SU-DHL-6 (cell line): ENCODE data around the gene PPP1R12B.

Source experiments
- H2AFZ ChIP-seq: fragments of 200-600 bp; sonication (generic); 2 replicates; pipeline ENCODE4 v1.6.1; 2014; ENCODE audit warnings: low read depth, mild to moderate bottlenecking, moderate library complexity, mixed read lengths, antibody characterized with exemption, low read length; ENCODE audit not compliant: severe bottlenecking
- H3F3A ChIP-seq: fragments of 200-600 bp; shearing (Covaris generic); 2 replicates; pipeline ENCODE4 v1.6.0; 2016; ENCODE audit warnings: antibody characterized with exemption, mild to moderate bottlenecking; ENCODE audit not compliant: insufficient read depth
- H3K27ac ChIP-seq: fragments of 200-600 bp; sonication (generic); 2 replicates; pipeline ENCODE4 v1.5.1; 2016; ENCODE audit warnings: low read depth, mild to moderate bottlenecking, low read length, moderate library complexity, mixed read lengths
- H3K27me3 ChIP-seq: fragments of 200-600 bp; sonication (generic), shearing (Covaris generic); 2 replicates; pipeline ENCODE4 v1.6.0; 2014; ENCODE audit warnings: mild to moderate bottlenecking, low read length
- H3K36me3 ChIP-seq: fragments of 200-600 bp; sonication (generic); 2 replicates; pipeline ENCODE4 v1.6.1; 2014; ENCODE audit warnings: mild to moderate bottlenecking, low read length, mixed read lengths
- H3K4me2 ChIP-seq: fragments of 300-600, 200-600 bp; shearing (Covaris generic), sonication (generic); 2 replicates; pipeline ENCODE4 v1.6.0; 2014; ENCODE audit warnings: low read length, low read depth, mild to moderate bottlenecking; ENCODE audit not compliant: poor library complexity, severe bottlenecking
- H3K4me3 ChIP-seq: fragments of 200-600 bp; sonication (generic); 2 replicates; pipeline ENCODE4 v1.5.1; 2014; ENCODE audit warnings: antibody characterized with exemption, low read length, mild to moderate bottlenecking, mixed read lengths; ENCODE audit not compliant: insufficient read depth, poor library complexity, severe bottlenecking
- H3K79me2 ChIP-seq: fragments of 200-600 bp; sonication (generic); 2 replicates; pipeline ENCODE4 v1.6.1; 2014; ENCODE audit warnings: mild to moderate bottlenecking, low read length, moderate library complexity; ENCODE audit not compliant: insufficient read depth
- H3K9ac ChIP-seq: fragments of 200-600 bp; sonication (generic); 2 replicates; pipeline ENCODE4 v1.7.0; 2014; ENCODE audit warnings: mild to moderate bottlenecking, low read length
- H3K9me2 ChIP-seq: fragments of 200-600 bp; sonication (generic); replicated peaks from 2 replicates; pipeline ENCODE4 v1.6.1; 2014; ENCODE audit warnings: low read length; ENCODE audit not compliant: insufficient read depth
- H3K9me3 ChIP-seq: fragments of 200-600 bp; sonication (generic); 2 replicates; pipeline ENCODE4 v1.6.1; 2014; ENCODE audit warnings: low read length, mixed read lengths; ENCODE audit not compliant: insufficient read depth
- H4K20me1 ChIP-seq: fragments of 200-600 bp; sonication (generic); 2 replicates; pipeline ENCODE4 v1.6.1; 2014; ENCODE audit warnings: low read depth, mild to moderate bottlenecking, antibody characterized with exemption, low read length, moderate library complexity, mixed read lengths
- CTCF ChIP-seq: fragments of 200-600 bp; sonication (generic); IDR thresholded peaks from one replicate; pipeline ENCODE4 v1.5.1; 2017; ENCODE audit warnings: antibody characterized with exemption, mild to moderate bottlenecking, low read length, moderate library complexity; ENCODE audit not compliant: insufficient read depth, poor library complexity, severe bottlenecking
- EZH2phosphoT487 ChIP-seq: fragments of 200-600 bp; sonication (generic), shearing (Covaris generic); conservative IDR thresholded peaks from 2 replicates; pipeline ENCODE4 v1.6.1; 2018; ENCODE audit warnings: mild to moderate bottlenecking, antibody characterized with exemption, low read length, moderate library complexity, mixed read lengths

The PPP1R12B gene

GRCh38 chr1:202590975-202591411, 242.5 kb downstream of the PPP1R12B start:
- H3K9me3 ChIP-seq, result no peaks in the 10 kb centered on the region
- H3K9ac ChIP-seq, result no peak overlapping the region
- H4K20me1 ChIP-seq, result no peaks in the 10 kb centered on the region
- TF ChIP-seq CTCF (no peak), EZH2phosphoT487 (no peak)
- H3K9me2 ChIP-seq, result no peaks in the 10 kb centered on the region
- no peak overlapping the region for H3K4me2 ChIP-seq
- H3F3A ChIP-seq, result no peaks in the 10 kb centered on the region
- H2AFZ ChIP-seq, result no peak overlapping the region
- H3K36me3 ChIP-seq, result no peaks in the 10 kb centered on the region
- H3K27me3 ChIP-seq, result no peaks in the 10 kb centered on the region
- H3K79me2 ChIP-seq, result no peaks in the 10 kb centered on the region
- H3K4me3 ChIP-seq, result no peak overlapping the region
- H3K27ac ChIP-seq, result no peak overlapping the region

- no peaks in the 10 kb centered on the region for H3K79me2 ChIP-seq
- no peaks in the 10 kb centered on the region for H3K36me3 ChIP-seq
- TF ChIP-seq EZH2phosphoT487, result no peak
- no peak for TF ChIP-seq CTCF
- H3K27me3 ChIP-seq, result no peaks in the 10 kb centered on the region
- no peaks in the 10 kb centered on the region for H3K9me3 ChIP-seq
- no peak overlapping the region for H3K27ac ChIP-seq
- no peaks in the 10 kb centered on the region for H4K20me1 ChIP-seq
- no peaks in the 10 kb centered on the region for H3K9me2 ChIP-seq
- H2AFZ ChIP-seq, result no peak overlapping the region
- H3F3A ChIP-seq, result no peaks in the 10 kb centered on the region
- no peak overlapping the region for H3K9ac ChIP-seq
- no peak overlapping the region for H3K4me2 ChIP-seq
- H3K4me3 ChIP-seq, result no peak overlapping the region
Observed at GRCh38 chr1:202591515-202591914, 243.0 kb downstream of the PPP1R12B start.

- TF ChIP-seq CTCF (no peak), EZH2phosphoT487 (no peak)
- Histone ChIP-seq H3K79me2 (no peaks in the 10 kb centered on the region), H3K27me3 (no peaks in the 10 kb centered on the region), H3K27ac (no peak overlapping the region), H3K4me3 (no peak overlapping the region), H4K20me1 (no peaks in the 10 kb centered on the region), H3K36me3 (no peaks in the 10 kb centered on the region), H2AFZ (no peak overlapping the region), H3K9me2 (no peaks in the 10 kb centered on the region), H3K4me2 (no peak overlapping the region), H3K9me3 (no peaks in the 10 kb centered on the region), H3F3A (no peaks in the 10 kb centered on the region), H3K9ac (no peak overlapping the region)
Observed at GRCh38 chr1:202592146-202592545, 243.6 kb downstream of the PPP1R12B start.

- H4K20me1 ChIP-seq, result no peaks in the 10 kb centered on the region
- H3K4me3 ChIP-seq, result no peak overlapping the region
- no peak overlapping the region for H2AFZ ChIP-seq
- H3K79me2 ChIP-seq, result no peaks in the 10 kb centered on the region
- no peak overlapping the region for H3K4me2 ChIP-seq
- no peaks in the 10 kb centered on the region for H3K9me2 ChIP-seq
- TF ChIP-seq CTCF (no peak), EZH2phosphoT487 (no peak)
- no peaks in the 10 kb centered on the region for H3K36me3 ChIP-seq
- H3F3A ChIP-seq, result no peaks in the 10 kb centered on the region
- H3K27ac ChIP-seq, result no peak overlapping the region
- H3K27me3 ChIP-seq, result no peaks in the 10 kb centered on the region
- no peaks in the 10 kb centered on the region for H3K9me3 ChIP-seq
- no peak overlapping the region for H3K9ac ChIP-seq
Observed at GRCh38 chr1:202593845-202594244, 245.3 kb downstream of the PPP1R12B start.
